Measurements from ENCODE around the gene GUK1. TPM values are rescaled to one million over a fixed set of nuclear protein-coding genes. Genes with fewer than 3 reads are reported as not detected.

The GUK1 gene
- total and polyA plus RNA-seq, 2 of the 8 experiments (the other 6 are each of a cell fraction or from before 2014, with no cell fraction given) = 68.5 to 183 TPM

DNA sequence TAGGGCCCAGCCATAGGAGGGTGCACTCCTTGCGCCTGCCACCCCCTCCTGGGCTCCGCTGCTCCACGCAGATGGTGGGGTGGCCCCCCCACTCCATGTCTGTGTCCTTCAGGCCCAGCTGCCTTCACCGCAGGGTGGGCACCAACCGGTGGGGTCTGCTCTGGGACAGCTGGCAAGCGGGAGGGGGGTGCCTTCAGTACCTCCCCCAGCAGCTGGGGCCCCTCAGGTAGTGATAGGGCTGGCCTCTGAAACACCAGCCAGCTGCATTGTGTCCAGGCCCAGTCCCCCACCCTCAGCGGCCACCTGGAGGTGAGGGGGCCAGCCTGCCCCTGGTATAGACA lies 10.0 kb downstream of the GUK1 start:
- Histone ChIP-seq H4K20me1 (replicated peaks in 1 of 2; ENCODE audit: control insufficient read depth in 1 of 2, insufficient read depth in 2 of 2, low read length in 2 of 2) (peaks cover 0 to 9% of the 10 kb centered on the region in 2 experiments), H3K56ac (replicated peaks; ENCODE audit: insufficient read length, low read depth, low read length) (no peak overlapping the region), H3K79me1 (ENCODE audit: low read depth, low read length) (no peaks in the 10 kb centered on the region; the same call in none of the 2 replicates), H2BK120ac (replicated peaks; ENCODE audit: low read depth, low read length) (no peak overlapping the region), H2BK5ac (ENCODE audit: low read depth, low read length) (0 out of 2 replicates have a peak overlapping the region, but pooled peaks have one; percentile 35), H3K4me2 (ENCODE audit: insufficient read depth in 1 of 2, low read depth in 2 of 2, low read length in 2 of 2) (no peak overlapping the region; a peak in 1 of 4 replicates), H3K9ac (replicated peaks in 1 of 4; ENCODE audit: extremely low read depth in 1 of 4, low read depth in 3 of 4, low read length in 3 of 4) (no peak overlapping the region), H3K27me3 (replicated peaks in 1 of 4; ENCODE audit: control insufficient read depth in 3 of 4, extremely low read depth in 1 of 4, insufficient read depth in 3 of 4, low read length in 3 of 4) (0 out of 7 replicates have a peak, but pooled peaks cover 0 to 5% (median 0%) of the 10 kb centered on the region in 4 experiments), H3K9me3 (ENCODE audit: insufficient read depth in 2 of 2, low read depth in 1 of 2, low read length in 1 of 2) (no peaks in the 10 kb centered on the region), H2BK20ac (ENCODE audit: low read length) (no peak overlapping the region), H3K4ac (replicated peaks; ENCODE audit: insufficient read length, low read depth, low read length) (no peak overlapping the region), H2BK12ac (ENCODE audit: low read depth, low read length) (no peak overlapping the region), H3K23ac (ENCODE audit: insufficient read length) (no peak overlapping the region), H4K5ac (ENCODE audit: insufficient read length, low read depth, low read length) (peak overlapping the region; percentile 33), H3K4me3 (ENCODE audit: extremely low read depth in 1 of 4, insufficient read depth in 2 of 4, low read depth in 3 of 4, low read length in 4 of 4) (no peak overlapping the region), H2AFZ (ENCODE audit: low read length) (no peak overlapping the region), H3K27ac (ENCODE audit: low read depth, low read length) (0 out of 2 replicates have a peak overlapping the region, but pooled peaks have one; percentile 25), H3K36me3 (ENCODE audit: control insufficient read depth in 2 of 4, insufficient read depth in 4 of 4, low read length in 3 of 4) (no peaks in the 10 kb centered on the region), H2AK5ac (ENCODE audit: low read depth, low read length) (0 out of 2 replicates have a peak overlapping the region, but pooled peaks have one; percentile 24), H3K23me2 (ENCODE audit: low read depth, low read length) (no peaks in the 10 kb centered on the region; the same call in 1 of the 2 replicates), H3K14ac (ENCODE audit: insufficient read length) (no peak overlapping the region), H2BK15ac (ENCODE audit: low read length) (no peak overlapping the region), H3K18ac (ENCODE audit: extremely low read depth, low read length) (no peak overlapping the region), H4K91ac (replicated peaks; ENCODE audit: insufficient read length, low read length) (peak overlapping the region; percentile 40), H4K8ac (ENCODE audit: extremely low read depth, insufficient read depth, low read length) (peak overlapping the region; percentile 79), H3K79me2 (ENCODE audit: control insufficient read depth in 1 of 2, insufficient read depth in 2 of 2, low read length in 2 of 2) (no peaks in the 10 kb centered on the region), H3K4me1 (replicated peaks in 1 of 4; ENCODE audit: control insufficient read depth in 3 of 4, insufficient read depth in 4 of 4, low read length in 3 of 4) (peaks cover 0 to 10% (median 4%) of the 10 kb centered on the region in 4 experiments; a peak in 1 of 7 replicates)
- no peak for DNase-seq (ENCODE audit: low read depth in 1 of 2, low spot score in 2 of 2)
- ChIA-PET CTCF (ENCODE audit: partially characterized antibody) (interaction anchor here (1.3 to 2.8 kb wide), 2 partner anchors 17 to 22 kb away, joined by 5 to 10 read pairs; partner anchors contain the start of gene IBA57), POLR2A (ENCODE audit: partially characterized antibody) (interaction anchor here (1.0 to 3.1 kb wide), 4 partner anchors 10 to 53 kb away, joined by 3 to 18 read pairs (median 4); partner anchors contain the start of gene GUK1)
- TF ChIP-seq POLR2AphosphoS5 (IDR thresholded peaks at IDR 0.05; ENCODE audit: low read depth, low read length) = no peak
- TF ChIP-seq SAP30 (IDR thresholded peaks at IDR 0.05; ENCODE audit: insufficient read depth, insufficient replicate concordance, low read length) = no peak
- no peak for TF ChIP-seq KDM4A (IDR thresholded peaks at IDR 0.05; ENCODE audit: low read depth, low read length, severe bottlenecking)
- TF ChIP-seq, protein P1, sequence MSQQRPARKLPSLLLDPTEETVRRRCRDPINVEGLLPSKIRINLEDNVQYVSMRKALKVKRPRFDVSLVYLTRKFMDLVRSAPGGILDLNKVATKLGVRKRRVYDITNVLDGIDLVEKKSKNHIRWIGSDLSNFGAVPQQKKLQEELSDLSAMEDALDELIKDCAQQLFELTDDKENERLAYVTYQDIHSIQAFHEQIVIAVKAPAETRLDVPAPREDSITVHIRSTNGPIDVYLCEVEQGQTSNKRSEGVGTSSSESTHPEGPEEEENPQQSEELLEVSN (IDR thresholded peaks at IDR 0.05) = no peak
- no peak for TF ChIP-seq CEBPB (IDR thresholded peaks at IDR 0.05; ENCODE audit: low read depth, low read length)
- WGBS, 2 experiments (ENCODE audit: extremely low coverage in 1 of 2, insufficient coverage in 1 of 2, insufficient read length in 1 of 2, insufficient replicate concordance in 2 of 2, low coverage in 1 of 2, low lambda C conversion rate in 2 of 2, missing lambda C conversion rate in 1 of 2) = 83% methylated on average over 1 of the region's 7 CpGs; no CpG with 5 or more reads in 1 of the 2 experiments
- no peak for FAIRE-seq
